ENCODE results near the gene FMNL2.
A peak's percentile ranks its signal among the peaks of the same experiment; 100 is the strongest.

The FMNL2 gene

DNA sequence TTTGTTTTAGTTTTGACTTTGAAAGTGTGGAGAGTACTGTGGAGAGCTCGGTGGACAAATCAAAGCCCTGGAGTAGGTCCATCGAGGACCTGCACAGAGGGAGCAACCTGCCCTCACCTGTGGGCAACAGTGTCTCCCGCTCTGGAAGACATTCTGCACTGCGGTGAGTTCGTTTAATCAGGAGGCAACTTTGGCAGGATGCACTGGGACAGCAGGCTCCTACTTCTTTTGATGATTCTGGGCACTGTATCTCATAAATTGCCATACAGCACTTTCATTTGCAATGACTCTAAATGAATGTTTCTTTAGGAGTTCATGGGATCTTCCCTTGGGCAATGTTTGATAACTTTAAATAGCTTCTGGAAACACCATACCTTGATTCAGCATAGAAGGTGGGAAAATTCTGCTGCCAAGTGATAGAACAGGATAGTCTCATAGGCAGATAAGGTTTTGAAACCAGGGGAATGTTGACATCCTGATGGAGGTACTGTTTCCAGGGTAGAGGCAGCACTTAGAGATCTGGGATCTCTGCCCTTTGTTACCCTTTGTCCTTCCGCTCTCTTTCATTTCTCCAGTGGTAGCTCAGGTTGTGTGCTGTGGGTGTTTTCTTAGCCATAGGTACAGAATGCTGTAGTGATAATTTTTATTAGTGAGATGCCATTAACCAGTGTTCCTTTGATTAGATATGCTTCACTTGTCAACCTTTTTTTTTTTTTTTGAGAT lies 226.1 kb downstream of the FMNL2 start:
- Mint-ChIP-seq H3K9me3 (no peaks in the 10 kb centered on the region), H3K4me1 (ENCODE audit: low read depth) (no peaks in the 10 kb centered on the region), H3K4me3 (no peak overlapping the region), H3K27ac (no peak overlapping the region), H3K36me3 (ENCODE audit: low read depth) (no peaks in the 10 kb centered on the region), H3K27me3 (ENCODE audit: low read depth) (peaks cover 11% of the 10 kb centered on the region)
- DNase-seq (ENCODE audit: low spot score), result no peak

DNA sequence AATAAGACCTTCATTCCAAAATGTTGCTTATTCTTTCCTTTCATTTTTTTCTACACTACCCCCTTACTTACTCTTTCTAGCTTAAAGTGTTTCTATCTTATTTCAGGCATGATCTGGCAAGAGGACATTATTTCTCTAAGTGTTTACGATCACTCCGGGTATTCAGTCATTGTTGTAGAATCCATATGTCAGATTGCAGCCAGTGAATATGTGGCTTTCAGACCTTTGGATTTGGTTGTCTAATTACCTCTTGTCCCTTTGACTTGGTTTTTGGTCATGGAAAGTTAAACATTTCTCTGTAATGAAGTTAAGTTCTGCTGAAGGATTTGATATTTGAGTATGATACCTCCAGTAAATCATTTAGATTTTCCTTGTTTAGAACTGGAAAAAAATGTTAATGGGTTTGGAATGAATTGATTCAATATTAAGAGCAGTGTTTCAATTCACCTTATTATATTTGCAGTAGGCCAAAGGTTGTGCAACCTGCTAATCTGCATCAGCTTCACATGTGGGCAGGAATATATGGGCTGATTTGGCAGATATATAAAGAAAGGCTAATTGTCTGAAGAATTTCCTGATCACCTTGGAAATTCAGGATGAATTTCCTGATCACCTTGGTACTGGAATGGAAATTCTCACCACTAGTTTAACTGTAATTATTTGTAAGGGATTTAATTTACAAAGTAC lies 227.4 kb downstream of the FMNL2 start:
- no peaks in the 10 kb centered on the region for H3K9me3 Mint-ChIP-seq
- H3K4me3 Mint-ChIP-seq, result no peak overlapping the region
- H3K36me3 Mint-ChIP-seq (ENCODE audit: low read depth), result no peaks in the 10 kb centered on the region
- peaks cover 11% of the 10 kb centered on the region for H3K27me3 Mint-ChIP-seq (ENCODE audit: low read depth)
- H3K4me1 Mint-ChIP-seq (ENCODE audit: low read depth), result no peaks in the 10 kb centered on the region
- no peak overlapping the region for H3K27ac Mint-ChIP-seq
- no peak for DNase-seq (ENCODE audit: low spot score)

DNA sequence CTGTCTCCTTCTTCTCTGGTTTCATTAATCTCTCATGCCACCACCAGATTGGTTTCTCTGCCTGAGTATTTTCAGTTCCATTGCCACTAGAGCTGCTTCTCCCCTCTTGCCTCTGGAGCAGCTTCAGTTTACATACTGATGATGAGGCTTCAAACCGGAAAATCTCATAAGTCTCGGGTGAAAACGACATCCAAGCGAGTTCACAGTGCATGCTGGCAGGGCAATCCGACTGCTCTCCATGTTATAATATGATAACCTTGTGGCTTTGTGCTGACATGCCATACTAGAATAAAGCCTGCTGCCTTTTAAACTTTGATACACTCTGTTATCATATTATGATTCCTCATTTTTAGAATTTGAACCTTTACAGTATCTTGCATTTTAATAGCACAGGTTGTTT lies 228.8 kb downstream of the FMNL2 start:
- Mint-ChIP-seq H3K4me3 (no peak overlapping the region), H3K27me3 (ENCODE audit: low read depth) (peaks cover 11% of the 10 kb centered on the region), H3K36me3 (ENCODE audit: low read depth) (no peaks in the 10 kb centered on the region), H3K4me1 (ENCODE audit: low read depth) (no peaks in the 10 kb centered on the region), H3K9me3 (no peaks in the 10 kb centered on the region), H3K27ac (no peak overlapping the region)
- no peak for DNase-seq (ENCODE audit: low spot score)

DNA sequence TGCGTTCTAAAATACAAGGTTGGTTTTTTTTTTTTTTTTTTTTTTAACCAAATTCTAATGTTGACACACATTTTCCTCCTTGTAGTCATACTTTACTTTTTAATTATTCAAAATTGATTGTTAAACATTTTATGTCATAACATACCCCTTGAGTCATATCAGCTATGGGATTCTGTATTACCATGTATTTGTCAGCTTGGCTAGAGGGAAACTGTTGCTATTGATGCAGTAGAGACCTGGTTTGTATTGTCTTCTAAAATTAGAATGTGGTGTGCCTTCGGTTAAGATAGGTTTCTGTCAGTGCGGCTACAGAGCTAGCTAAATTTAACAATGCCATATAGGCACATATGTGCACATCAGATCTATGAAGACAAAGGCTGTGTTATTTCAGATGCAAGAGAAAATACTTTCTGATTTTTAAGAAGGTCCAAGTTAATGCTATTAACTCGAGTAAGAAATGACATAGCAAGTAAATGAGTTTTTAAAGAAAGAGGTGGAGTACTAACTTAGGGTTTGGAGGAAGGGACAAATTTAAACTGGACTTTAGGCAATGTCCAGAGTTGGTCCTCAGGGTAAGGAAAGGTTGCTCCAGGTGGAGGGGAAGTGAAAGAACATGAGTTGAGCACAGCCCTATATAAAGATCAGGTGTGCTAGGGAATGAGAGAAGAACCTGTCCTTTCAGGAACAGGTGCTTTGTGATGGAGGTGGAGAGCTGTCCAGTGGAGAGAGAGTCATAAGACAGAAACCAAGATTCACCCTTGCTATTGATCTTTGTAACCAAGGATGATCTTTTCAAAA lies 230.0 kb downstream of the FMNL2 start:
- H3K27ac Mint-ChIP-seq, result no peak overlapping the region
- no peaks in the 10 kb centered on the region for H3K9me3 Mint-ChIP-seq
- H3K36me3 Mint-ChIP-seq (ENCODE audit: low read depth), result no peaks in the 10 kb centered on the region
- H3K4me1 Mint-ChIP-seq (ENCODE audit: low read depth), result no peaks in the 10 kb centered on the region
- no peak for DNase-seq (ENCODE audit: low spot score)
- H3K27me3 Mint-ChIP-seq (ENCODE audit: low read depth), result peaks cover 11% of the 10 kb centered on the region
- H3K4me3 Mint-ChIP-seq, result no peak overlapping the region

DNA sequence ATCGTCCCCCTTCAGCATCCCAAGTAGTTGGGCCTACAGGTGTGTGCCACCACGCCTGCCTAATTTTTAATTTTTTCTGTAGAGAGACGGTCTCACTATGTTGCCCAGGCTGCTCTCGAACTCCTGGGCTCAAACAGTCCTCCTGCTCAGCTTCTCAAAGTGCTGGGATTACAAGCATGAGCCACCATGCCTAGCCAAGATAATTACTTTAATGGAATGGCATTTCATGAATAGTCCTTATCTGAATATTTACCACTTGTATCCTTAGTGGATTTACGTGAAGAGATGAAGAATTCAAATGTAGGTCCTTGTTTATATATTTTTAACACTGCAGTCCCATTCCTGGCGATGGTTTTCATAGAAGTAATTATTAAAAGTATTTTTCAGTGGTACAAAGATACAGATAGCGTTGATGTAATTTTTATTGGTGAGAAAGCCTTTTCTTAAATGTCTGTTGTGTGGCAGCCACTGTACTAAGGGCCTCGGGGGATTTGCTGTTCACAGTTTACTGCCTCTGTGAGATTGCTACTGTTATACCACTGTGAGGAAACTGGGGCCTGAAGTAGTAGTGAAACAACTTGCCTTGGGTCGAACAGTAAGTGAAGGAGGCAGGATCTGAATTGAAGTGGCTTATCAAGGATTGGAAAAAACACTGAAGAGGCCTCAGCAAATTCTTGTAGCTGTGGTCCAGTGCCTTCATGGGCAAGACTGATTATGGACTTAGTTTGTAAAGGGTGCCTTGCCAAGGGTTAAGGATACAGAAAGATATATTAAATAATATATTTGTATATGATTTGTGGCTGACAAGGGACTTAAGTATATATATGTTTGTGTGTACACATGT lies 231.1 kb downstream of the FMNL2 start:
- no peak overlapping the region for H3K4me3 Mint-ChIP-seq
- no peak overlapping the region for H3K27ac Mint-ChIP-seq
- no peaks in the 10 kb centered on the region for H3K9me3 Mint-ChIP-seq
- no peak for DNase-seq (ENCODE audit: low spot score)
- H3K27me3 Mint-ChIP-seq (ENCODE audit: low read depth), result peaks cover 11% of the 10 kb centered on the region
- H3K4me1 Mint-ChIP-seq (ENCODE audit: low read depth), result no peaks in the 10 kb centered on the region
- no peaks in the 10 kb centered on the region for H3K36me3 Mint-ChIP-seq (ENCODE audit: low read depth)

DNA sequence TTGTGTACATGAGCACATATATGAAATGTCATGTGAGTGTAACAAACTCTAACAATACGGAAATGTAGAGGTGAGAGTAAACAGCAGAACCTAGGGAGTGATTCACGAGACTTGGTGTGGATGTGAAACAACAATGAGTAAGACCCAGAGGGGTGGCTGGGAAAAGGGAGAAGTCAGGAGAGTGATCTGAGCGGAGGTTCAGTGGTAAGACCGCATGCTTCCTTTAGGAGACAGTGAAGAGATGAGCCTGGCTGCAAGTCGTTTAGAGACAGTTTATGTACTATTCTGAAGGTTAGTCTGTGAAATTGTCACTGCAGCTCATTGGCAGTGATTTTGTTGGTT lies 231.7 kb downstream of the FMNL2 start:
- Mint-ChIP-seq H3K4me1 (ENCODE audit: low read depth) (peaks cover under 1% of the 10 kb centered on the region), H3K27me3 (ENCODE audit: low read depth) (peaks cover 11% of the 10 kb centered on the region), H3K9me3 (no peaks in the 10 kb centered on the region), H3K36me3 (ENCODE audit: low read depth) (no peaks in the 10 kb centered on the region), H3K4me3 (no peak overlapping the region), H3K27ac (no peak overlapping the region)
- DNase-seq (ENCODE audit: low spot score), result no peak

DNA sequence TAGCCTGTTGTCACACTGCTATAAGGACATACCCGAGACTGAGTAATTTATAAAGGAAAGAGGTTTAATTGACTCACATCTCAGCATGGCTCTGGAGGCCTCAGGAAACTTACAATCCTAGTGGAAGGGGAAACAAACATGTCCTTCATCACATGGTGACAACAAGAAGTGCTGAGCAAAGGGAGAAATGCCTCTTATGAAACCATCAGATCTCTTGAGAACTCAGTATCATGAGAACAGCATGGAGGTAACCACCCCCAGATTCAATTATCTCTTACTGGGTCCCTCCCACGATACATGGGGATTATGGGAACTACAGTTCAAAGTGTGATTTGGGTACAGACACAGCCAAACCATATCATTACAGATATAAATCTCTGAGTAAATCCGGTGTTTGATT lies 233.6 kb downstream of the FMNL2 start:
- no peak overlapping the region for H3K4me3 Mint-ChIP-seq
- H3K36me3 Mint-ChIP-seq (ENCODE audit: low read depth), result no peaks in the 10 kb centered on the region
- DNase-seq (ENCODE audit: low spot score), result no peak
- peaks cover 5% of the 10 kb centered on the region for H3K27me3 Mint-ChIP-seq (ENCODE audit: low read depth)
- no peak overlapping the region for H3K27ac Mint-ChIP-seq
- H3K4me1 Mint-ChIP-seq (ENCODE audit: low read depth), result peaks cover 10% of the 10 kb centered on the region
- no peaks in the 10 kb centered on the region for H3K9me3 Mint-ChIP-seq

DNA sequence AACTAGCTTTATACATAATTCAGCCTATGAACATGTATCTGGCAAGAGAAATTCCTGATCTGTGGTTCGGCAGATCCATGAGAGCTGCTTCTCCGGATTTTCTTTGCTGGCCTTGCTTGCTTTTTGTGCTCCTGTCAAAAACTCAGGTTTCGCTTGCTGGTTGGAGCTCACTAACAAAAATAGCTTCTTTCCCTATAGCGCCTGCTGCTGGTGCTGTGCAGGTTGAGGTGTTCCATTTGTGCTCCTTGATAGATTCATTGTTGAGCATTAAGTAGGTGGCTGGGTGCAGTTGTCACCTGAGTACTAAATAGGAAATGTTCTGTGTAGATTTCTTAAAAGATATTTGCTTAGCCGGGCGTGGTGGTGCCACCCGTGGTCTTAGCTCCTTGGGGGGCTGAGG lies 234.2 kb downstream of the FMNL2 start:
- no peak overlapping the region for H3K4me3 Mint-ChIP-seq
- no peaks in the 10 kb centered on the region for H3K36me3 Mint-ChIP-seq (ENCODE audit: low read depth)
- peaks cover 10% of the 10 kb centered on the region for H3K4me1 Mint-ChIP-seq (ENCODE audit: low read depth)
- peaks cover 3% of the 10 kb centered on the region for H3K27me3 Mint-ChIP-seq (ENCODE audit: low read depth)
- H3K9me3 Mint-ChIP-seq, result no peaks in the 10 kb centered on the region
- no peak overlapping the region for H3K27ac Mint-ChIP-seq
- no peak for DNase-seq (ENCODE audit: low spot score)

DNA sequence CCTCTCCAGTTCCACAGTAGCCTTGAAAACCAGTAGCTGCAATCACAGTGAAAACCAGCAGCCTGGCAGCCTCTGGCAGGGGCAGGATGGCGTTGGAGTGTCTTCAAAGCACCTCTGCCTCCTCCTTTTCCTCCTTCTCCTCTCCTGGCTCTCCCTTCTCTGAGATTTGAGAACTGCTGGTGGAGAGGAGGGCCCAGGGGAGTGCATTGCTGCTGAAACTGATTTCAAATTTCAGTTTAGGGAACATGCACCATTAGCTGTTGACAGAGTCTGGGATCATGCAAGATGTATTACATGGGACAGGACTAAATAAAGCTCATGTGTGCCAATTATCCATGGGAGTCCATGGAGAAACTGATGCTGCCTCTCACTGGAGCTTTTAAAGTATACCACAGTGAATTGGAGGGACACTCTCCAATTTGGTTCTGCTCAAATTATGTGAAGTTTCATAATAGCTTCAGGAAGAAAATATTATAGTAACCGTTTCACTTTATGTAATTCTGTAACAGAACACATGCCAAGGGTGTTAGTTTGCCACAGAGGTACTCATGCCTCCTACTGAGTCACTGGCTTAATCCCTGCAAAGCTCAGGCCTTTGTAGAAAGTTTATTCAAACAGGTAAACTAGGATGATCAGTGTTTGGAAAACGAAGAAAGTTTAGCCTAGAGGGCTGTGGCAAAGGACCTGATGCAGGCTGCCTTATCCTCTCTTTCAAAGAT lies 236.2 kb downstream of the FMNL2 start:
- Mint-ChIP-seq H3K36me3 (ENCODE audit: low read depth) (no peaks in the 10 kb centered on the region), H3K27ac (no peak overlapping the region), H3K27me3 (ENCODE audit: low read depth) (no peaks in the 10 kb centered on the region), H3K9me3 (no peaks in the 10 kb centered on the region), H3K4me1 (ENCODE audit: low read depth) (peaks cover 12% of the 10 kb centered on the region), H3K4me3 (no peak overlapping the region)
- DNase-seq (ENCODE audit: low spot score), result no peak

DNA sequence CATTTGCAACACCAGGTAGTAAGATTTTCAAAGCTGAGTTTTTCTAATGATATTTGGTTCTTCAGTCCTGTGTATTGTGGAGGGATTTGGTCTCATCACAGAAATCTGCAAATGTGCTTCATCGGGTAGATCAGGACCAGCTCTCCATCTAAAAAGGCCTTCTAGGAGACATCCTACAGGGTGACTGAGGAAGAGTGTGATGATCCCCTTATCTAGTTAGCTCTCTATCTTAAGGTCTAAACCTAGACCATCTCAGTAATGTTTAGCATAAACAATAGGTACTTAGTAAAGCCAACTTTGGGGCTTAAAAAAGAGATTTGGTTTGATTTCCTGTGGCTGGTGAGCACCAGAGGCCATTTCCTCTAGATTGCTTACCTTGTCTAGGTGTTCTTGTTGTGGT lies 237.1 kb downstream of the FMNL2 start:
- Mint-ChIP-seq H3K9me3 (no peaks in the 10 kb centered on the region), H3K4me3 (no peak overlapping the region), H3K27ac (no peak overlapping the region), H3K4me1 (ENCODE audit: low read depth) (peaks cover 12% of the 10 kb centered on the region), H3K27me3 (ENCODE audit: low read depth) (no peaks in the 10 kb centered on the region), H3K36me3 (ENCODE audit: low read depth) (no peaks in the 10 kb centered on the region)
- DNase-seq (ENCODE audit: low spot score), result no peak

DNA sequence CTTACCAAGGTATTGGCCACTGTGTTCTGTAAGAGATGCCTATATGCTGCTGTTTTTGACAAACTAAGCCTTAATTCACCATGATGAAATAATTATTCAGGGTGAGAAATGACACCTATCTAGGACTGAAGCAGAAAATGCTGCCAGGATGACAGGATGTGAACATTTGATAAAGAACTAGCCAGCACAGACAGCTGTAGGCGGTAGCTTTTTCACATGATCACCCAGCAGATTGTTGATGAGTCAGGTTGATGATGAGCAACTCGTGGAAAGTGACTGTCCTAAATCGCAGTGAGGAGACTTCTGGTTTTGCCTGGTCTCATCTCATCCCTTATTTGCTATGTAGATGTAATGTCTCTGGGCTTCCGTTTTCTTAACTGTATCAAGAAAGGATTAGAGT lies 238.2 kb downstream of the FMNL2 start:
- no peaks in the 10 kb centered on the region for H3K36me3 Mint-ChIP-seq (ENCODE audit: low read depth)
- H3K9me3 Mint-ChIP-seq, result no peaks in the 10 kb centered on the region
- H3K27ac Mint-ChIP-seq, result no peak overlapping the region
- peak; percentile 80 for DNase-seq (ENCODE audit: low spot score)
- no peaks in the 10 kb centered on the region for H3K27me3 Mint-ChIP-seq (ENCODE audit: low read depth)
- H3K4me3 Mint-ChIP-seq, result no peak overlapping the region
- peaks cover 12% of the 10 kb centered on the region for H3K4me1 Mint-ChIP-seq (ENCODE audit: low read depth)

DNA sequence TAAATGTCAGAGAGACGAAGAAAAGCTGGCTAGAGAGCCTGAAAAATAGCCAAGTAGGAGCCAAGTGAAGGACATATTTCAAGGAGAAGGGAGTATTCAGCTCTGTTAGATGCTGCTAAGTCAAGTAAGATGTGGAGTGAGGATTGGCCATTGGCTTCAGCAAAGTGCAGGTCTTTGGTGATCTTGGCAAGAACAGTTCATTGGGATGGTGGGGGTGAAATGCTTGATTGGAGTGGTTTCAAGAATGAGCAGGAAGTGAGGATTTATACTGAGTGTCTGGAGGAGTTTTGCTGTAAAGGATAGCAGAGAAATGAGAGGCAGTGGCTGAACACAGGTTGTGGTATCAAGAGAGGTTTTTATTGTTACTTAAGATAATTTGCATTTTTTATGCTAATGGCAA lies 242.6 kb downstream of the FMNL2 start:
- DNase-seq (ENCODE audit: low spot score), result no peak
- no peak overlapping the region for H3K27ac Mint-ChIP-seq
- no peak overlapping the region for H3K4me3 Mint-ChIP-seq
- H3K9me3 Mint-ChIP-seq, result no peaks in the 10 kb centered on the region
- H3K36me3 Mint-ChIP-seq (ENCODE audit: low read depth), result no peaks in the 10 kb centered on the region
- H3K4me1 Mint-ChIP-seq (ENCODE audit: low read depth), result peaks cover 7% of the 10 kb centered on the region
- no peaks in the 10 kb centered on the region for H3K27me3 Mint-ChIP-seq (ENCODE audit: low read depth)

DNA sequence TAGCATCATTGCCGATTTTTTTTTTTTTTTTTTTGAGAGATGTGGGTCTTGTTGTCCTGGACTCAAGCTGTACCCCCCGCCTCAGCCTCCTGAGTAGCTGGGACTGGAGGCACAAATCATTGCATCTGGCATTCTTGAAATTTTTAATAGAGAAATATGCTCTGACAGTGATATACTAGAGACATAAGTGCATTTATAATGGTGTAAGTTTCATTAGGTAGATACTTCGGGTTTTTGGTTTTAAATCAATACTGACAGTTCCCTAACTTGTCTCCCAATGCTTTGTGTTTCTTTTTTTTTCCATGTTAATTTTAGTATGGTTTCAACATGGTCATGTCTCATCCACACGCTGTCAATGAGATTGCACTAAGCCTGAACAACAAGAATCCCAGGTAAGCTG lies 243.6 kb downstream of the FMNL2 start:
- no peak for DNase-seq (ENCODE audit: low spot score)
- no peaks in the 10 kb centered on the region for H3K36me3 Mint-ChIP-seq (ENCODE audit: low read depth)
- no peaks in the 10 kb centered on the region for H3K27me3 Mint-ChIP-seq (ENCODE audit: low read depth)
- peaks cover 2% of the 10 kb centered on the region for H3K4me1 Mint-ChIP-seq (ENCODE audit: low read depth)
- H3K27ac Mint-ChIP-seq, result no peak overlapping the region
- H3K9me3 Mint-ChIP-seq, result no peaks in the 10 kb centered on the region
- H3K4me3 Mint-ChIP-seq, result no peak overlapping the region

All from T-helper 2 cell treated with Interferon-gamma antibody and Interleukin-4, amounts not matched to agents 5 μg/mL and 100 μg/mL, for 36 hours (primary cell).